WTC11 (cell line): ENCODE data around the gene DLL1. TPM values are rescaled to one million over a fixed set of nuclear protein-coding genes. Genes with fewer than 3 reads are reported as not detected.

ENCODE experiments used
- ATAC-seq: fragments of 200-7000 bp; cut with Tn5 transposase; 2 replicates; pipeline ENCODE4 v1.10.0; 2021; ENCODE audit warnings: mild to moderate bottlenecking, moderate library complexity
- CTCF ChIA-PET: fragments of 300-600 bp; sonication (Branson Sonifier 250); formaldehyde crosslinking; loops from one replicate; lab custom pipeline; 2021; ENCODE audit warnings: antibody characterized with exemption; lab: Charles Lee
- POLR2A ChIA-PET: fragments of 350-600 bp; sonication (Branson Sonifier 250); formaldehyde crosslinking; loops from one replicate; lab custom pipeline; 2021; ENCODE audit warnings: antibody characterized with exemption; lab: Charles Lee
- DNase-seq: peaks from one replicate; pipeline ENCODE4 v3.0.0; 2021; ENCODE audit warnings: low spot score
- H3K27ac Mint-ChIP-seq: 2 replicates; pipeline ENCODE4 v1.8.0; 2021; ENCODE audit warnings: mixed read lengths
- H3K27me3 Mint-ChIP-seq: 2 replicates; pipeline ENCODE4 v1.8.0; 2021; ENCODE audit warnings: low read depth, mild to moderate bottlenecking, moderate library complexity, mixed read lengths
- H3K36me3 Mint-ChIP-seq: 2 replicates; pipeline ENCODE4 v1.8.0; 2021; ENCODE audit warnings: mixed read lengths
- H3K4me1 Mint-ChIP-seq: 2 replicates; pipeline ENCODE4 v1.8.0; 2022; ENCODE audit warnings: mixed read lengths
- H3K4me3 Mint-ChIP-seq: 2 replicates; pipeline ENCODE4 v1.8.0; 2021; ENCODE audit warnings: mild to moderate bottlenecking, moderate library complexity, mixed read lengths
- H3K9me3 Mint-ChIP-seq: 2 replicates; pipeline ENCODE4 v1.8.0; 2021; ENCODE audit warnings: mixed read lengths
- CREB1 ChIP-seq: sonication (generic); formaldehyde crosslinking; IDR thresholded peaks from 2 replicates; pipeline ENCODE4 v1.8.0; 2023; ENCODE audit warnings: mild to moderate bottlenecking, missing genetic modification reagents
- NR1H2 ChIP-seq: sonication (generic); formaldehyde crosslinking; IDR thresholded peaks from 2 replicates; pipeline ENCODE4 v1.9.0; 2021; ENCODE audit warnings: mild to moderate bottlenecking, moderate library complexity, missing genetic modification reagents
- NR3C1 ChIP-seq: sonication (generic); formaldehyde crosslinking; conservative IDR thresholded peaks from 2 replicates; pipeline ENCODE4 v1.8.1; 2023; ENCODE audit warnings: low read depth, mild to moderate bottlenecking, missing genetic modification reagents
- RELA ChIP-seq: sonication (generic); formaldehyde crosslinking; IDR thresholded peaks from 2 replicates; pipeline ENCODE4 v1.8.1; 2022; ENCODE audit warnings: missing genetic modification reagents, mild to moderate bottlenecking, borderline replicate concordance
- SMAD3 ChIP-seq: sonication (generic); formaldehyde crosslinking; IDR thresholded peaks from 2 replicates; pipeline ENCODE4 v1.8.0; 2022; ENCODE audit warnings: missing genetic modification reagents, mild to moderate bottlenecking, borderline replicate concordance
- SOX15 ChIP-seq: fragments of 250-450 bp; sonication (Bioruptor Pico); IDR thresholded peaks from 2 replicates; pipeline ENCODE4 v1.9.0; 2021; ENCODE audit warnings: mild to moderate bottlenecking
- SP1 ChIP-seq: sonication (generic); formaldehyde crosslinking; conservative IDR thresholded peaks from 2 replicates; pipeline ENCODE4 v1.8.1; 2022; ENCODE audit warnings: missing genetic modification reagents
- TEAD1 ChIP-seq: sonication (generic); formaldehyde crosslinking; IDR thresholded peaks from 2 replicates; pipeline ENCODE4 v1.8.0; 2022; ENCODE audit warnings: mild to moderate bottlenecking, missing genetic modification reagents
- ZNF423 ChIP-seq: fragments of 250-450 bp; sonication (Bioruptor Pico); IDR thresholded peaks from 2 replicates; pipeline ENCODE4 v2.1.2; 2022; ENCODE audit warnings: mild to moderate bottlenecking, moderate library complexity
- total RNA-seq: library from RNA; stranded (reverse); gene quantifications from 3 replicates; pipeline ENCODE4 v1.2.3, GENCODE V29; 2021
- TF ChIP-seq, protein P1 (sequence below): sonication (generic); formaldehyde crosslinking; IDR thresholded peaks from 2 replicates; pipeline ENCODE4 v1.8.0; 2022; ENCODE audit warnings: mild to moderate bottlenecking, missing genetic modification reagents
- TF ChIP-seq, protein P2 (sequence below): fragments of 250-450 bp; sonication (Bioruptor Pico); IDR thresholded peaks from 2 replicates; pipeline ENCODE4 v1.9.0; 2021; ENCODE audit warnings: moderate library complexity, mild to moderate bottlenecking, inconsistent platforms, borderline replicate concordance
- TF ChIP-seq, protein P3 (sequence below): sonication (generic); formaldehyde crosslinking; IDR thresholded peaks from 2 replicates; pipeline ENCODE4 v1.8.1; 2022; ENCODE audit warnings: mild to moderate bottlenecking, moderate library complexity, missing genetic modification reagents
- TF ChIP-seq, protein P4 (sequence below): sonication (generic); formaldehyde crosslinking; IDR thresholded peaks from 2 replicates; pipeline ENCODE4 v1.8.1; 2023; ENCODE audit warnings: mild to moderate bottlenecking, missing genetic modification reagents, borderline replicate concordance
- TF ChIP-seq, protein P5 (sequence below): sonication (generic); formaldehyde crosslinking; IDR thresholded peaks from 2 replicates; pipeline ENCODE4 v1.8.1; 2022; ENCODE audit warnings: missing genetic modification reagents, borderline replicate concordance
- TF ChIP-seq, protein P6 (sequence below): sonication (generic); formaldehyde crosslinking; IDR thresholded peaks from 2 replicates; pipeline ENCODE4 v1.8.0; 2022; ENCODE audit warnings: mild to moderate bottlenecking, missing genetic modification reagents
- TF ChIP-seq, protein P7 (sequence below): sonication (generic); formaldehyde crosslinking; IDR thresholded peaks from 2 replicates; pipeline ENCODE4 v1.8.1; 2022; ENCODE audit warnings: mild to moderate bottlenecking, missing genetic modification reagents, moderate library complexity, borderline replicate concordance

DLL1 gene
- total RNA-seq, 1 experiment from 2014 or later = 25.3 TPM

DNA sequence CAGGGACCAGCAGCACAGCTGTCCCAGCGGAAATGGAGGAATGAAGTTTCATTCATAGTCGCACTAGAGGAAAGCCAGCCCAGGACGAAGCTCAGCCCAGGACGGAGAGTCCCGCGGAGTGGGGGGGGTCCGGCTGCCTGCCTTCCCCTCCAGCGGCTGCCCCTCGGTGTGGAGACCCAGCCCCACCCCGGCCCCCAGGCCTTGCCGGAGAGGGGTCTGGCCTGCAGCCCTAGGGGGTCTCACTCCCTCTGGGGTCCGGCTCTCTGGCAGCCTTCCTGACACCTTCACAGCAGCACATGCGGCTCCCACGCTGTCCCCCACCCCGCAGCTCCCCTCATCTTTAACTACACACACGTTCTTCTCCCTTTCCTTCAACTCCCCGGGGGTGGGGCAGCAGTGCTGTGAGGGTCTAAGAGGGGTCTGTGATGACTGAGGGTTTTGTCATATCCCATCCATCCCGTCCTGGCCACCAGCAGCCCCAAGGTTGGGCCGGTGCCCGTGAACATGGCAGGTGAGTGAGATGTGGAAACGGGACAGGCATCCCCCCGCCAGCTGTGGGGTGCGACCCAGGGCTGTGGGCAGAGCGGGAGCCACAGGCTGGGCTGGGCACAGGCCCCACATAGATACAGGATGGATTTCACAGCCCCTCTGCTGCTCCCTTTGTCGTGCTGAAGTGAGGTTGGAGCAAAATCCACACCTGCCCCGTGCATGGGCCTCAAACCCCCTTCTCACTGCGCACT lies 41.8 kb downstream of the DLL1 start:
- Mint-ChIP-seq H3K9me3 (no peaks in the 10 kb centered on the region), H3K4me3 (no peak overlapping the region), H3K27ac (no peak overlapping the region), H3K36me3 (no peaks in the 10 kb centered on the region), H3K4me1 (peaks cover 17% of the 10 kb centered on the region), H3K27me3 (peaks cover 5% of the 10 kb centered on the region; the same call in 1 of the 2 replicates)
- DNase-seq (no peak), ATAC-seq (no peak)
- ChIA-PET CTCF (interaction anchor here (0.8 kb wide), 1 partner anchor 42 kb away, joined by 3 read pairs; the partner anchor contains the start of gene DLL1), POLR2A (no interaction called here)
- TF ChIP-seq CREB1 (no peak), SP1 (CRISPR knock-in tag) (no peak), NR3C1 (CRISPR knock-in tag) (no peak), RELA (CRISPR knock-in tag) (no peak), ZNF423 (CRISPR knock-in tag) (no peak), SMAD3 (CRISPR knock-in tag) (no peak), SOX15 (CRISPR knock-in tag) (no peak)
- TF ChIP-seq, protein P1, sequence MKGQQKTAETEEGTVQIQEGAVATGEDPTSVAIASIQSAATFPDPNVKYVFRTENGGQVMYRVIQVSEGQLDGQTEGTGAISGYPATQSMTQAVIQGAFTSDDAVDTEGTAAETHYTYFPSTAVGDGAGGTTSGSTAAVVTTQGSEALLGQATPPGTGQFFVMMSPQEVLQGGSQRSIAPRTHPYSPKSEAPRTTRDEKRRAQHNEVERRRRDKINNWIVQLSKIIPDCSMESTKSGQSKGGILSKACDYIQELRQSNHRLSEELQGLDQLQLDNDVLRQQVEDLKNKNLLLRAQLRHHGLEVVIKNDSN = no peak
- TF ChIP-seq, protein P2, sequence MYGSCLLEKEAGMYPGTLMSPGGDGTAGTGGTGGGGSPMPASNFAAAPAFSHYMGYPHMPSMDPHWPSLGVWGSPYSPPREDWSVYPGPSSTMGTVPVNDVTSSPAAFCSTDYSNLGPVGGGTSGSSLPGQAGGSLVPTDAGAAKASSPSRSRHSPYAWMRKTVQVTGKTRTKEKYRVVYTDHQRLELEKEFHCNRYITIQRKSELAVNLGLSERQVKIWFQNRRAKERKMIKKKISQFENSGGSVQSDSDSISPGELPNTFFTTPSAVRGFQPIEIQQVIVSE (CRISPR knock-in tag) = no peak
- TF ChIP-seq, protein P3, sequence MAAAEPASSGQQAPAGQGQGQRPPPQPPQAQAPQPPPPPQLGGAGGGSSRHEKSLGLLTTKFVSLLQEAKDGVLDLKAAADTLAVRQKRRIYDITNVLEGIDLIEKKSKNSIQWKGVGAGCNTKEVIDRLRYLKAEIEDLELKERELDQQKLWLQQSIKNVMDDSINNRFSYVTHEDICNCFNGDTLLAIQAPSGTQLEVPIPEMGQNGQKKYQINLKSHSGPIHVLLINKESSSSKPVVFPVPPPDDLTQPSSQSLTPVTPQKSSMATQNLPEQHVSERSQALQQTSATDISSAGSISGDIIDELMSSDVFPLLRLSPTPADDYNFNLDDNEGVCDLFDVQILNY (CRISPR knock-in tag) = no peak

DNA sequence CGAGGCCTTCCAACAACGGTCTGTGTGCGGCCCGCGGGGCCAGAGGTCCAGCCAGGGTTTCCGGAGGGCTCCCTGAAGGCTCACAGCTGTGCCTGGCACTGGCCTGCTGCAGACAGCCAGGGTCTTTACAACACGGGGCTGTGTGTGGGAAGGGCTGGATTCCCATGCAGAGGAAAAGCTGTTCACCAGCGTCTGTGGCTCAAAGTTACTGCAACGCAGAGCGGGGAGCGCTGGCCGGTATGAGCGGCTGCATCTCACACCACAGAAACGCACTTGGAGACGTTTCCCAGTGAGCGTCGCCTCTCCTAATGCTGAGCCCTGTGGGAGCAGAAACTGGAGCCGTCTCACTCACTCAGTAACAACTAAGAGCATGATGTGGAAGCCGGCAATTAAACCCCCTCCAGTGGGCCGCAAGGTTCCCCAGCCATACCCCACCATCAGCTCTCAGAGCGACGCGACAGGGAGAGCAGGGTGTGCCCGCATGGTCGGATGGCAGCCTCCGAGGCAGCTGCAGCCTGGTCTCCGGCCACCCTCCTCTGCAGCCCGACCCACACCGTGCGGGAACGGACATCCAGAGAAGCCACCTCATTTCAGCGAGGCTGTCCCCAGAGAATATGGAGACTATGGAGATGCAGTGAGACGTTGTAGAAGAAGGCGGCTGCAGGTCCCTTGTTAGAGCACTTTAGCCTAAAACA lies 42.6 kb downstream of the DLL1 start:
- no peak for TF ChIP-seq NR1H2 (CRISPR knock-in tag)
- TF ChIP-seq, protein P4, sequence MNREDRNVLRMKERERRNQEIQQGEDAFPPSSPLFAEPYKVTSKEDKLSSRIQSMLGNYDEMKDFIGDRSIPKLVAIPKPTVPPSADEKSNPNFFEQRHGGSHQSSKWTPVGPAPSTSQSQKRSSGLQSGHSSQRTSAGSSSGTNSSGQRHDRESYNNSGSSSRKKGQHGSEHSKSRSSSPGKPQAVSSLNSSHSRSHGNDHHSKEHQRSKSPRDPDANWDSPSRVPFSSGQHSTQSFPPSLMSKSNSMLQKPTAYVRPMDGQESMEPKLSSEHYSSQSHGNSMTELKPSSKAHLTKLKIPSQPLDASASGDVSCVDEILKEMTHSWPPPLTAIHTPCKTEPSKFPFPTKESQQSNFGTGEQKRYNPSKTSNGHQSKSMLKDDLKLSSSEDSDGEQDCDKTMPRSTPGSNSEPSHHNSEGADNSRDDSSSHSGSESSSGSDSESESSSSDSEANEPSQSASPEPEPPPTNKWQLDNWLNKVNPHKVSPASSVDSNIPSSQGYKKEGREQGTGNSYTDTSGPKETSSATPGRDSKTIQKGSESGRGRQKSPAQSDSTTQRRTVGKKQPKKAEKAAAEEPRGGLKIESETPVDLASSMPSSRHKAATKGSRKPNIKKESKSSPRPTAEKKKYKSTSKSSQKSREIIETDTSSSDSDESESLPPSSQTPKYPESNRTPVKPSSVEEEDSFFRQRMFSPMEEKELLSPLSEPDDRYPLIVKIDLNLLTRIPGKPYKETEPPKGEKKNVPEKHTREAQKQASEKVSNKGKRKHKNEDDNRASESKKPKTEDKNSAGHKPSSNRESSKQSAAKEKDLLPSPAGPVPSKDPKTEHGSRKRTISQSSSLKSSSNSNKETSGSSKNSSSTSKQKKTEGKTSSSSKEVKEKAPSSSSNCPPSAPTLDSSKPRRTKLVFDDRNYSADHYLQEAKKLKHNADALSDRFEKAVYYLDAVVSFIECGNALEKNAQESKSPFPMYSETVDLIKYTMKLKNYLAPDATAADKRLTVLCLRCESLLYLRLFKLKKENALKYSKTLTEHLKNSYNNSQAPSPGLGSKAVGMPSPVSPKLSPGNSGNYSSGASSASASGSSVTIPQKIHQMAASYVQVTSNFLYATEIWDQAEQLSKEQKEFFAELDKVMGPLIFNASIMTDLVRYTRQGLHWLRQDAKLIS (CRISPR knock-in tag) = no peak
- TF ChIP-seq, protein P5, sequence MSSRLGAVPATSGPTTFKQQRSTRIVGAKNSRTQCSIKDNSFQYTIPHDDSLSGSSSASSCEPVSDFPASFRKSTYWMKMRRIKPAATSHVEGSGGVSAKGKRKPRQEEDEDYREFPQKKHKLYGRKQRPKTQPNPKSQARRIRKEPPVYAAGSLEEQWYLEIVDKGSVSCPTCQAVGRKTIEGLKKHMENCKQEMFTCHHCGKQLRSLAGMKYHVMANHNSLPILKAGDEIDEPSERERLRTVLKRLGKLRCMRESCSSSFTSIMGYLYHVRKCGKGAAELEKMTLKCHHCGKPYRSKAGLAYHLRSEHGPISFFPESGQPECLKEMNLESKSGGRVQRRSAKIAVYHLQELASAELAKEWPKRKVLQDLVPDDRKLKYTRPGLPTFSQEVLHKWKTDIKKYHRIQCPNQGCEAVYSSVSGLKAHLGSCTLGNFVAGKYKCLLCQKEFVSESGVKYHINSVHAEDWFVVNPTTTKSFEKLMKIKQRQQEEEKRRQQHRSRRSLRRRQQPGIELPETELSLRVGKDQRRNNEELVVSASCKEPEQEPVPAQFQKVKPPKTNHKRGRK (CRISPR knock-in tag) = no peak
- no peak for TF ChIP-seq TEAD1
- TF ChIP-seq, protein P1 = no peak
- TF ChIP-seq, protein P6, sequence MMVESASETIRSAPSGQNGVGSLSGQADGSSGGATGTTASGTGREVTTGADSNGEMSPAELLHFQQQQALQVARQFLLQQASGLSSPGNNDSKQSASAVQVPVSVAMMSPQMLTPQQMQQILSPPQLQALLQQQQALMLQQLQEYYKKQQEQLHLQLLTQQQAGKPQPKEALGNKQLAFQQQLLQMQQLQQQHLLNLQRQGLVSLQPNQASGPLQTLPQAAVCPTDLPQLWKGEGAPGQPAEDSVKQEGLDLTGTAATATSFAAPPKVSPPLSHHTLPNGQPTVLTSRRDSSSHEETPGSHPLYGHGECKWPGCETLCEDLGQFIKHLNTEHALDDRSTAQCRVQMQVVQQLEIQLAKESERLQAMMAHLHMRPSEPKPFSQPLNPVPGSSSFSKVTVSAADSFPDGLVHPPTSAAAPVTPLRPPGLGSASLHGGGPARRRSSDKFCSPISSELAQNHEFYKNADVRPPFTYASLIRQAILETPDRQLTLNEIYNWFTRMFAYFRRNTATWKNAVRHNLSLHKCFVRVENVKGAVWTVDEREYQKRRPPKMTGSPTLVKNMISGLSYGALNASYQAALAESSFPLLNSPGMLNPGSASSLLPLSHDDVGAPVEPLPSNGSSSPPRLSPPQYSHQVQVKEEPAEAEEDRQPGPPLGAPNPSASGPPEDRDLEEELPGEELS (CRISPR knock-in tag) = no peak
- TF ChIP-seq, protein P7, sequence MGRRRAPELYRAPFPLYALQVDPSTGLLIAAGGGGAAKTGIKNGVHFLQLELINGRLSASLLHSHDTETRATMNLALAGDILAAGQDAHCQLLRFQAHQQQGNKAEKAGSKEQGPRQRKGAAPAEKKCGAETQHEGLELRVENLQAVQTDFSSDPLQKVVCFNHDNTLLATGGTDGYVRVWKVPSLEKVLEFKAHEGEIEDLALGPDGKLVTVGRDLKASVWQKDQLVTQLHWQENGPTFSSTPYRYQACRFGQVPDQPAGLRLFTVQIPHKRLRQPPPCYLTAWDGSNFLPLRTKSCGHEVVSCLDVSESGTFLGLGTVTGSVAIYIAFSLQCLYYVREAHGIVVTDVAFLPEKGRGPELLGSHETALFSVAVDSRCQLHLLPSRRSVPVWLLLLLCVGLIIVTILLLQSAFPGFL (CRISPR knock-in tag) = no peak
- peaks cover 23% of the 10 kb centered on the region for H3K4me1 Mint-ChIP-seq
- H3K36me3 Mint-ChIP-seq = no peaks in the 10 kb centered on the region
- CTCF ChIA-PET = no interaction called here
- no peak overlapping the region for H3K4me3 Mint-ChIP-seq
- DNase-seq (no peak), ATAC-seq (no peak)
- no peaks in the 10 kb centered on the region for H3K9me3 Mint-ChIP-seq
- H3K27me3 Mint-ChIP-seq = peaks cover 5% of the 10 kb centered on the region; the same call in 1 of the 2 replicates
- H3K27ac Mint-ChIP-seq = no peak overlapping the region
- POLR2A ChIA-PET = no interaction called here
